OCI-LY7 (cell line): Measurements from ENCODE around the gene SND1.

Experiments
- EZH2phosphoT487 ChIP-seq: fragments of 200-600 bp; sonication (generic); IDR thresholded peaks from 2 replicates; pipeline ENCODE4 v1.6.1; 2018; ENCODE audit warnings: low read depth, borderline replicate concordance, mild to moderate bottlenecking, mixed run types, antibody characterized with exemption, low read length, moderate library complexity, mixed read lengths
- TF ChIP-seq, protein P1 (sequence below): fragments of 200-600 bp; sonication (generic); conservative IDR thresholded peaks from 2 replicates; pipeline ENCODE4 v1.5.1; 2014; ENCODE audit warnings: mild to moderate bottlenecking, antibody characterized with exemption, low read length, moderate library complexity, mixed read lengths

DNA sequence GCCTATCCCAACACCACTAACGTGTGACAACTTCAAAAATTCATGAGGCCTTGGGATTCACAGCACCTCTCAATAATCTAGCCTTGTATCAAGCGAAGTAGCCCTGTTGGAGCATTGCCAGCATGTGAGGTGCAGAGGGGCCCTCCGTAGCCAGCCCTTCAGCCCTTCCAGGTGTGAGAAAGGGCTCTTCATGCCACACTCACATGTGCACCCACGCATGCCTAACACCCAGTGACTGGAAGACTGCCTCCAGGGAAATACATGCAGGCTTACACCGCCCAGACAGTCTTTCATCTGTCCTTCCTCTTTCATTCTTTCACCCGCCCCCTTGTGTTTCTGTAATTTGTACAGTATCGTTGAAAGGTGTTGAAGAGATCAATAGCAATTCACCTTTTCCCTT is 353.1 kb downstream of the SND1 start:
- TF ChIP-seq, protein P1, sequence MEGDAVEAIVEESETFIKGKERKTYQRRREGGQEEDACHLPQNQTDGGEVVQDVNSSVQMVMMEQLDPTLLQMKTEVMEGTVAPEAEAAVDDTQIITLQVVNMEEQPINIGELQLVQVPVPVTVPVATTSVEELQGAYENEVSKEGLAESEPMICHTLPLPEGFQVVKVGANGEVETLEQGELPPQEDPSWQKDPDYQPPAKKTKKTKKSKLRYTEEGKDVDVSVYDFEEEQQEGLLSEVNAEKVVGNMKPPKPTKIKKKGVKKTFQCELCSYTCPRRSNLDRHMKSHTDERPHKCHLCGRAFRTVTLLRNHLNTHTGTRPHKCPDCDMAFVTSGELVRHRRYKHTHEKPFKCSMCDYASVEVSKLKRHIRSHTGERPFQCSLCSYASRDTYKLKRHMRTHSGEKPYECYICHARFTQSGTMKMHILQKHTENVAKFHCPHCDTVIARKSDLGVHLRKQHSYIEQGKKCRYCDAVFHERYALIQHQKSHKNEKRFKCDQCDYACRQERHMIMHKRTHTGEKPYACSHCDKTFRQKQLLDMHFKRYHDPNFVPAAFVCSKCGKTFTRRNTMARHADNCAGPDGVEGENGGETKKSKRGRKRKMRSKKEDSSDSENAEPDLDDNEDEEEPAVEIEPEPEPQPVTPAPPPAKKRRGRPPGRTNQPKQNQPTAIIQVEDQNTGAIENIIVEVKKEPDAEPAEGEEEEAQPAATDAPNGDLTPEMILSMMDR: no peak
- TF ChIP-seq EZH2phosphoT487: no peak
